HG02938 (cell line): ENCODE results near the gene KY.

Experiments
- ATAC-seq: cut with Tn5 transposase; IDR thresholded peaks from one replicate; pipeline ENCODE4 v1.9.1; 2021; ENCODE audit warnings: mild to moderate bottlenecking, moderate library complexity; ENCODE audit not compliant: unreplicated experiment

Gene KY

GRCh38 chr3:134675726-134676256 lies 25.0 kb upstream of the KY start:
- ATAC-seq: no peak

- ATAC-seq: no peak
Observed at GRCh38 chr3:134672571-134672970, 21.7 kb upstream of the KY start.

GRCh38 chr3:134667956-134668355 lies 17.1 kb upstream of the KY start:
- ATAC-seq: no peak

GRCh38 chr3:134667406-134667805 lies 16.6 kb upstream of the KY start:
- no peak for ATAC-seq

- no peak for ATAC-seq
Observed at GRCh38 chr3:134666885-134667284, 16.1 kb upstream of the KY start.

GRCh38 chr3:134666466-134666865 lies 15.6 kb upstream of the KY start:
- ATAC-seq: no peak

- ATAC-seq: no peak
Observed at GRCh38 chr3:134666052-134666451, 15.2 kb upstream of the KY start.

- no peak for ATAC-seq
Observed at GRCh38 chr3:134665243-134665642, 14.4 kb upstream of the KY start.

GRCh38 chr3:134663721-134664456 lies 13.1 kb upstream of the KY start:
- no peak for ATAC-seq

- no peak for ATAC-seq
Observed at GRCh38 chr3:134660046-134660441, 9.2 kb upstream of the KY start.

GRCh38 chr3:134659391-134660045 lies 8.7 kb upstream of the KY start:
- no peak for ATAC-seq

GRCh38 chr3:134658555-134658954 lies 7.7 kb upstream of the KY start:
- no peak for ATAC-seq

GRCh38 chr3:134656211-134656800 lies 5.5 kb upstream of the KY start:
- no peak for ATAC-seq

GRCh38 chr3:134655706-134656105 lies 4.9 kb upstream of the KY start:
- no peak for ATAC-seq

GRCh38 chr3:134654031-134654430 lies 3.2 kb upstream of the KY start:
- no peak for ATAC-seq

- no peak for ATAC-seq
Observed at GRCh38 chr3:134652886-134653630, 2.2 kb upstream of the KY start.

- no peak for ATAC-seq
Observed at GRCh38 chr3:134652409-134652831, 1.6 kb upstream of the KY start.

- no peak for ATAC-seq
Observed at GRCh38 chr3:134651347-134652041, 672 bp upstream of the KY start.

GRCh38 chr3:134649106-134649705 lies 1.6 kb downstream of the KY start:
- no peak for ATAC-seq
